ENCODE data around the gene C10orf105.

Gene C10orf105

GRCh38 chr10:71720288-71720687 is 710 bp upstream of the C10orf105 start:
- H3K4me3 ChIP-seq (ENCODE audit: insufficient read length, low read depth) = no peak overlapping the region
- no peak overlapping the region for H3K9ac ChIP-seq (ENCODE audit: insufficient read length, low read depth)
- no peaks in the 10 kb centered on the region for H3K9me3 ChIP-seq (ENCODE audit: insufficient read depth, low read length)
- H3K27me3 ChIP-seq (ENCODE audit: insufficient read depth, insufficient read length) = peaks cover 9% of the 10 kb centered on the region
- H3K36me3 ChIP-seq (ENCODE audit: insufficient read depth, insufficient read length, low read length) = no peaks in the 10 kb centered on the region
- no peak for DNase-seq (ENCODE audit: low read depth, low spot score)
- H3K4me1 ChIP-seq (ENCODE audit: insufficient read depth, insufficient read length) = peaks cover 8% of the 10 kb centered on the region
- TF ChIP-seq ZNF274 (IDR thresholded peaks at IDR 0.05; ENCODE audit: low read depth, low read length) = no peak
- TF ChIP-seq YY1 (IDR thresholded peaks at IDR 0.05; ENCODE audit: insufficient read depth, insufficient read length) = no peak
- TF ChIP-seq SUZ12 (IDR thresholded peaks at IDR 0.05; ENCODE audit: extremely low read depth, insufficient read depth, insufficient read length) = no peak

DNA sequence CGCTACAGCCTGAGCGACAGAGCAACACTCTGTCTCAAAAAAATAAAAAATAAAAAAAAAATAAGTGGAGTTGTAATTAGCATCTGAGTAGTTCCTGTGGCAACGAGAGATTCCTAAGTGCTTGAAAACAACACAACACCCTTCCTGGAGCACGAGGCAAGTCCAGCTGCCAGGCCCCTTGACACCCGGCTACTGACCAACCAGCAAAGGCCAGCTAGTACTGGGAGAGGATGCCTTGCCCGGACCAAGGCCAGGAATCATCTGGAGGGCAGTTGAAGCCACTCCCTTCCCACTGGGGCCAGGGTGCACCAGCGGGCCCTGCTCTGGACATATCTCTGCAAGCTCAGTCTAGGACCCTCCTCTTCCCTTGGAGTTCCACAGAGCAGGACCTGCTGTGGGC is 536 bp downstream of the C10orf105 start:
- Histone ChIP-seq H3K36me3 (ENCODE audit: insufficient read depth, insufficient read length, low read length) (no peaks in the 10 kb centered on the region), H3K4me3 (ENCODE audit: insufficient read length, low read depth) (no peak overlapping the region), H3K4me1 (ENCODE audit: insufficient read depth, insufficient read length) (peaks cover 9% of the 10 kb centered on the region), H3K27me3 (ENCODE audit: insufficient read depth, insufficient read length) (peaks cover 9% of the 10 kb centered on the region), H3K9me3 (ENCODE audit: insufficient read depth, low read length) (no peaks in the 10 kb centered on the region), H3K9ac (ENCODE audit: insufficient read length, low read depth) (no peak overlapping the region)
- TF ChIP-seq ZNF274 (IDR thresholded peaks at IDR 0.05; ENCODE audit: low read depth, low read length) = no peak
- no peak for TF ChIP-seq YY1 (IDR thresholded peaks at IDR 0.05; ENCODE audit: insufficient read depth, insufficient read length)
- TF ChIP-seq SUZ12 (IDR thresholded peaks at IDR 0.05; ENCODE audit: extremely low read depth, insufficient read depth, insufficient read length) = no peak
- DNase-seq (ENCODE audit: low read depth, low spot score) = no peak

GRCh38 chr10:71718165-71718698 is 1.3 kb downstream of the C10orf105 start:
- Histone ChIP-seq H3K9ac (ENCODE audit: insufficient read length, low read depth) (no peak overlapping the region), H3K9me3 (ENCODE audit: insufficient read depth, low read length) (no peaks in the 10 kb centered on the region), H3K27me3 (ENCODE audit: insufficient read depth, insufficient read length) (peaks cover 9% of the 10 kb centered on the region), H3K36me3 (ENCODE audit: insufficient read depth, insufficient read length, low read length) (no peaks in the 10 kb centered on the region), H3K4me1 (ENCODE audit: insufficient read depth, insufficient read length) (peaks cover 11% of the 10 kb centered on the region), H3K4me3 (ENCODE audit: insufficient read length, low read depth) (no peak overlapping the region)
- no peak for DNase-seq (ENCODE audit: low read depth, low spot score)
- no peak for TF ChIP-seq SUZ12 (IDR thresholded peaks at IDR 0.05; ENCODE audit: extremely low read depth, insufficient read depth, insufficient read length)
- no peak for TF ChIP-seq YY1 (IDR thresholded peaks at IDR 0.05; ENCODE audit: insufficient read depth, insufficient read length)
- TF ChIP-seq ZNF274 (IDR thresholded peaks at IDR 0.05; ENCODE audit: low read depth, low read length) = no peak

- Histone ChIP-seq H3K9ac (ENCODE audit: insufficient read length, low read depth) (no peak overlapping the region), H3K4me3 (ENCODE audit: insufficient read length, low read depth) (no peak overlapping the region), H3K4me1 (ENCODE audit: insufficient read depth, insufficient read length) (peaks cover 13% of the 10 kb centered on the region), H3K27me3 (ENCODE audit: insufficient read depth, insufficient read length) (peaks cover 9% of the 10 kb centered on the region), H3K9me3 (ENCODE audit: insufficient read depth, low read length) (no peaks in the 10 kb centered on the region), H3K36me3 (ENCODE audit: insufficient read depth, insufficient read length, low read length) (no peaks in the 10 kb centered on the region)
- no peak for DNase-seq (ENCODE audit: low read depth, low spot score)
- no peak for TF ChIP-seq ZNF274 (IDR thresholded peaks at IDR 0.05; ENCODE audit: low read depth, low read length)
- no peak for TF ChIP-seq SUZ12 (IDR thresholded peaks at IDR 0.05; ENCODE audit: extremely low read depth, insufficient read depth, insufficient read length)
- TF ChIP-seq YY1 (IDR thresholded peaks at IDR 0.05; ENCODE audit: insufficient read depth, insufficient read length) = no peak
Observed at GRCh38 chr10:71717551-71717951, 2.0 kb downstream of the C10orf105 start.

- Histone ChIP-seq H3K36me3 (ENCODE audit: insufficient read depth, insufficient read length, low read length) (no peaks in the 10 kb centered on the region), H3K27me3 (ENCODE audit: insufficient read depth, insufficient read length) (peaks cover 9% of the 10 kb centered on the region), H3K4me1 (ENCODE audit: insufficient read depth, insufficient read length) (peaks cover 13% of the 10 kb centered on the region), H3K9me3 (ENCODE audit: insufficient read depth, low read length) (no peaks in the 10 kb centered on the region), H3K9ac (ENCODE audit: insufficient read length, low read depth) (no peak overlapping the region), H3K4me3 (ENCODE audit: insufficient read length, low read depth) (no peak overlapping the region)
- TF ChIP-seq ZNF274 (IDR thresholded peaks at IDR 0.05; ENCODE audit: low read depth, low read length) = no peak
- TF ChIP-seq YY1 (IDR thresholded peaks at IDR 0.05; ENCODE audit: insufficient read depth, insufficient read length) = no peak
- DNase-seq (ENCODE audit: low read depth, low spot score) = no peak
Observed at GRCh38 chr10:71717056-71717455, 2.5 kb downstream of the C10orf105 start.

- Histone ChIP-seq H3K4me3 (ENCODE audit: insufficient read length, low read depth) (no peak overlapping the region), H3K9me3 (ENCODE audit: insufficient read depth, low read length) (no peaks in the 10 kb centered on the region), H3K27me3 (ENCODE audit: insufficient read depth, insufficient read length) (peaks cover 6% of the 10 kb centered on the region), H3K36me3 (ENCODE audit: insufficient read depth, insufficient read length, low read length) (no peaks in the 10 kb centered on the region), H3K4me1 (ENCODE audit: insufficient read depth, insufficient read length) (peaks cover 13% of the 10 kb centered on the region), H3K9ac (ENCODE audit: insufficient read length, low read depth) (no peak overlapping the region)
- DNase-seq (ENCODE audit: low read depth, low spot score) = no peak
- TF ChIP-seq SUZ12 (IDR thresholded peaks at IDR 0.05; ENCODE audit: extremely low read depth, insufficient read depth, insufficient read length) (no peak), YY1 (IDR thresholded peaks at IDR 0.05; ENCODE audit: insufficient read depth, insufficient read length) (no peak), ZNF274 (IDR thresholded peaks at IDR 0.05; ENCODE audit: low read depth, low read length) (no peak)
Observed at GRCh38 chr10:71716426-71716825, 3.2 kb downstream of the C10orf105 start.

DNA sequence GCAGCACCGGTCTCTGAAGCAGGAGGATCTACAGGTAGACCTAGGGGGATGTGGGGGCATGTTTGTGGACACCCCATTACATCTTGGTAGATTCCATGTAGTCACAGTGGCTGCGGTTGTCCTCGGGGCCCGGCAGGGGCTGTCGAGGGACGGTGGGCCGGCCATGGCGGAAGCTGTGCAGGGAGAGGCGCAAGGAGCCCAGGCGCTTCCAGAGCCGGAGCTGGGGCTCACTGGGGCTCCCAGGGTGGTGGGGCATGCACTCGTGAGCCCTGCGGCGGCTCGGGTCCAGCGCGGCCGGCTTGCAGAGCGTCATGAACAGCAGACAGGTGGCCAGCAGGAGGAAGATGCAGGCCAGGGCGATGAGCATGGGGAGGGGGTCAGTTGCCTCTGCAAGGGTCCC is 3.7 kb downstream of the C10orf105 start:
- peaks cover under 1% of the 10 kb centered on the region for H3K27me3 ChIP-seq (ENCODE audit: insufficient read depth, insufficient read length)
- no peaks in the 10 kb centered on the region for H3K36me3 ChIP-seq (ENCODE audit: insufficient read depth, insufficient read length, low read length)
- no peak for DNase-seq (ENCODE audit: low read depth, low spot score)
- H3K4me3 ChIP-seq (ENCODE audit: insufficient read length, low read depth) = no peak overlapping the region
- TF ChIP-seq ZNF274 (IDR thresholded peaks at IDR 0.05; ENCODE audit: low read depth, low read length) (no peak), YY1 (IDR thresholded peaks at IDR 0.05; ENCODE audit: insufficient read depth, insufficient read length) (no peak), SUZ12 (IDR thresholded peaks at IDR 0.05; ENCODE audit: extremely low read depth, insufficient read depth, insufficient read length) (no peak)
- peaks cover 13% of the 10 kb centered on the region for H3K4me1 ChIP-seq (ENCODE audit: insufficient read depth, insufficient read length)
- H3K9me3 ChIP-seq (ENCODE audit: insufficient read depth, low read length) = no peaks in the 10 kb centered on the region
- no peak overlapping the region for H3K9ac ChIP-seq (ENCODE audit: insufficient read length, low read depth)
